Measurements from ENCODE around the gene GLI1.

The GLI1 gene

GRCh38 chr12:57521525-57522010, 62.0 kb downstream of the GLI1 start:
- DNase-seq, result no peak

Data from stimulated activated CD4-positive, alpha-beta T cell treated with anti-CD3 and anti-CD28 coated beads, Interleukin-2, amount 100 ng/mL, for 48 hours (primary cell).